ENCODE results near the gene PDYN. TPM values are rescaled to one million over a fixed set of nuclear protein-coding genes. Genes with fewer than 3 reads are reported as not detected.

The PDYN gene
- polyA plus RNA-seq, 1 experiment: not detected

DNA sequence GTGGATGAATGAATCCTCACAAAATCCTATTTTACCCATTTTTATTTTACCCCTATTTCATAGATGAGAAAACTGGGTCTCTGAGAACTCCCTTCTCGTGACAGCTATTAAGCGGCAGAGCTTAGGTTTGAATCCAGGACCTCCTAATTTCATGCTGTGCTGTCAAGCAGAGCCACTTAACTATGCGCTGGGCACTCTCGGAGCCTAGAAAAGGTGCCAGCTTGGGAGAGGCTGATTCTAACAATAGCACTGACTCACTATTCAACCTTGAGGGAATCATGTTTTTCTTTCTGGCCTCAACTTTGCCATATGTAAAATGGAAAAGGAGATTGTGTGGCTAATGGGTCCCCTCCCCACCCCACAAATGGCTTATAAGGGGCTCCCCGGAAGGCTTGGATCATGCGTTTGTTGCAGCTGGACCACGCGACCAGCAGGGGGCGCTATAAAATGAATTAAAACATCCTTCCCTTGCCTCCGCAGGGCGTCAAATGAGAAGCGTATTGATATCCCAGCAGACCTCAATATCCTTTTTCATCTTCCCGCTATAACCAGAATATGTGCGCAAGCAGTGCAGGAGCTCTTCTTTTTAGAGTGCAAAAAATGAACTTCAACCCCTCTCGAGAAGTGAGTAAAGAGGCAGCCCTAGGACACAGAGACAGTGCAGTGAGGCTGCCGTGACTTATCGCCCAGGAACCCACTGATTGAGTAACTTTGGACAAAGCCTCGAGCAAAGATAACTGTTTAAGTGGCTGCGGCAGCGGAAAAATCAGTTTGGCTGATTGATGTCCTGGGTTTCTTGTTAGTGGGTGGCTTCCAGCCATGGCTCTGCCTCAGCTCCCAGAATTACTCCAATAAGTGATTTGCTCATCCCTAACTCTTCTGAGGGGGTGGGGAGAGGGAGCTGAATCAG, 12.8 kb upstream of the PDYN start:
- CTCF ChIA-PET: interaction anchor here (0.6 to 6.2 kb wide), 27 partner anchors 9 to 448 kb away, joined by 3 to 120 read pairs (median 5); no protein-coding TSS in a partner anchor
- no peak for DNase-seq (ENCODE audit: low read depth)
- H3K27me3 ChIP-seq (ENCODE audit: control insufficient read depth, insufficient read depth, low read length): 0 out of 2 replicates have a peak, but pooled peaks cover 2% of the 10 kb centered on the region
- TF ChIP-seq, protein P1, sequence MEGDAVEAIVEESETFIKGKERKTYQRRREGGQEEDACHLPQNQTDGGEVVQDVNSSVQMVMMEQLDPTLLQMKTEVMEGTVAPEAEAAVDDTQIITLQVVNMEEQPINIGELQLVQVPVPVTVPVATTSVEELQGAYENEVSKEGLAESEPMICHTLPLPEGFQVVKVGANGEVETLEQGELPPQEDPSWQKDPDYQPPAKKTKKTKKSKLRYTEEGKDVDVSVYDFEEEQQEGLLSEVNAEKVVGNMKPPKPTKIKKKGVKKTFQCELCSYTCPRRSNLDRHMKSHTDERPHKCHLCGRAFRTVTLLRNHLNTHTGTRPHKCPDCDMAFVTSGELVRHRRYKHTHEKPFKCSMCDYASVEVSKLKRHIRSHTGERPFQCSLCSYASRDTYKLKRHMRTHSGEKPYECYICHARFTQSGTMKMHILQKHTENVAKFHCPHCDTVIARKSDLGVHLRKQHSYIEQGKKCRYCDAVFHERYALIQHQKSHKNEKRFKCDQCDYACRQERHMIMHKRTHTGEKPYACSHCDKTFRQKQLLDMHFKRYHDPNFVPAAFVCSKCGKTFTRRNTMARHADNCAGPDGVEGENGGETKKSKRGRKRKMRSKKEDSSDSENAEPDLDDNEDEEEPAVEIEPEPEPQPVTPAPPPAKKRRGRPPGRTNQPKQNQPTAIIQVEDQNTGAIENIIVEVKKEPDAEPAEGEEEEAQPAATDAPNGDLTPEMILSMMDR (IDR thresholded peaks at IDR 0.05; ENCODE audit: insufficient read depth, low read depth, low read length): peak; percentile 83
- POLR2A ChIA-PET: no interaction called here
- no peaks in the 10 kb centered on the region for H3K36me3 ChIP-seq (ENCODE audit: control insufficient read depth, insufficient read depth, low read length)
- H3K4me3 ChIP-seq (ENCODE audit: low read depth, low read length): no peak overlapping the region

DNA sequence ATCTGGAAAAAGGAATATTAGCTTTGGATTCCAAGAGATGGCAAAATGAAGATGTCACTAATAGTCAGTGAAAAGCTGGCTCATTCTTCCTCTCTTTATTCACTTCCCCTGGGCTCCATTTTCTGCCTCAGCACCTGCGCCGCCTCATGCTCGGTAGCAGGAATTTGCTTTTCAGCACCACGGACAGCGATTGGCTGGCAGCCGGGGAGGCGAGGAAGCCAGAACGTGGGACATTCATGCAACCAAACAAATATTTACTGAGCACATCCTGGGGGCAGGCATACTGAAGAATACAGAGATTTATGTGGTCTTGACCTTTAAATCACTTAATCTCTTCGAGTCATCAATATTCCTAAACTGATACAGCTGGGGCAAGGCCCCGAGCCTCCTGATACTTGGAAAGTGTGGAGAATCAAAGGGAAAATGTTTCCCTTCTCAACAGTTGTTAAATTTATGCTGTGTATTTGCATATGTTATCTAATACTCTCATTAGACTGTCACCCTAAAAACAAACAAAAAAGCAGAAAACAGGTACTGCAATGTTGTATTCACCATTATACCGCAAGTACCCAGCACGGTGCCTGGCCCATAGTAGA, 12.1 kb upstream of the PDYN start:
- 0 out of 2 replicates have a peak, but pooled peaks cover 2% of the 10 kb centered on the region for H3K27me3 ChIP-seq (ENCODE audit: control insufficient read depth, insufficient read depth, low read length)
- H3K36me3 ChIP-seq (ENCODE audit: control insufficient read depth, insufficient read depth, low read length): no peaks in the 10 kb centered on the region
- POLR2A ChIA-PET: no interaction called here
- no peak for DNase-seq (ENCODE audit: low read depth)
- H3K4me3 ChIP-seq (ENCODE audit: low read depth, low read length): no peak overlapping the region
- CTCF ChIA-PET: interaction anchor here (0.6 to 6.2 kb wide), 22 partner anchors 8 to 447 kb away, joined by 3 to 120 read pairs (median 5); no protein-coding TSS in a partner anchor
- TF ChIP-seq, protein P1 (IDR thresholded peaks at IDR 0.05; ENCODE audit: insufficient read depth, low read depth, low read length): 0 out of 2 replicates have a peak, but pooled peaks have one; percentile 2

DNA sequence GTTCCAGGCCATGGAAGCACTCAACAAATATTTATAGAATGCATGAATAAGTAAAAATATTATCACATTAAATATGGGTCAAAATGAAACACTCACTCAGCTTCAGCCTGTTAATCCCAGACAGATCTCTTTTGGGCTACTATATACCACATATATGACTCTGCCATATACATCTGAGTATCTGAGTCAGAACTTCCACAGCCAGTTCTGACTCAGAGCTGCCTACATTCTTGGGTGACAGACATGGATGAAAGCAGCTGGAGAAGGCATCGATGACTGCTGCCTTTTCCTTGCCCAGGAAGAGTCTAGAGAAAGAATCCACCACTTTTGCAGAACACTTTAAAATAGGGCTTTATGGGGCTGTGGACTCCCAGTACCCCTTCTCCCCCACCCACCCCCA, 11.5 kb upstream of the PDYN start:
- CTCF ChIA-PET: interaction anchor here (0.7 to 6.2 kb wide), 4 partner anchors 9 to 167 kb away, joined by 3 to 120 read pairs (median 16); no protein-coding TSS in a partner anchor
- no peak for DNase-seq (ENCODE audit: low read depth)
- TF ChIP-seq, protein P1 (IDR thresholded peaks at IDR 0.05; ENCODE audit: insufficient read depth, low read depth, low read length): no peak
- H3K27me3 ChIP-seq (ENCODE audit: control insufficient read depth, insufficient read depth, low read length): 0 out of 2 replicates have a peak, but pooled peaks cover 2% of the 10 kb centered on the region
- POLR2A ChIA-PET: no interaction called here
- no peaks in the 10 kb centered on the region for H3K36me3 ChIP-seq (ENCODE audit: control insufficient read depth, insufficient read depth, low read length)
- H3K4me3 ChIP-seq (ENCODE audit: low read depth, low read length): no peak overlapping the region

DNA sequence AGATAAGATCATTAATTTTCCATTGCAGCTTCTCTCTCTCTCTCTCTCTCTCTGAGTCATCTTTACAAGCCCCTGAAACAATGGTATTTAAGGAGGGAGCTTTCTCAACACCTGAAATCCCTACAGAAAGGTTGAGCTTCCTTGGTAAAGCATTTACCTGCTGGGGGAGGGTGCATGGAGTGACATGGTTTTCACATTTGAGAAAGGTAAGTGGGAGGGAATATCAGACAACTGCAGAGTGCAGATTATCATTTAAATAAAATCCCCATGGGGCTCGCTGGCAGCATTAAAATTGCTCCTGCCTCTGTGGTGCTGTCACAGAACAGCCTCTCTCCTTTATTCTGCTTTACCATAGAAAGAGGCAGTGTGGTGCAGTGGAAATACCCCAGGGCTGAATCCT, 10.3 kb upstream of the PDYN start:
- CTCF ChIA-PET: interaction anchor here (1.1 kb wide), 1 partner anchor 168 kb away, joined by 3 read pairs; no protein-coding TSS in a partner anchor

More for the DNA sequence above, 10.3 kb upstream of the PDYN start:
- no peak for DNase-seq (ENCODE audit: low read depth)
- H3K4me3 ChIP-seq (ENCODE audit: low read depth, low read length): no peak overlapping the region
- POLR2A ChIA-PET: no interaction called here
- no peaks in the 10 kb centered on the region for H3K36me3 ChIP-seq (ENCODE audit: control insufficient read depth, insufficient read depth, low read length)
- H3K27me3 ChIP-seq (ENCODE audit: control insufficient read depth, insufficient read depth, low read length): peaks cover 3% of the 10 kb centered on the region; the same call in 1 of the 2 replicates
- TF ChIP-seq, protein P1 (IDR thresholded peaks at IDR 0.05; ENCODE audit: insufficient read depth, low read depth, low read length): no peak

Measured in BJ (cell line).